A549 (cell line): ENCODE results near the gene GRAMD2B.

ENCODE experiments used
- BHLHE40 ChIP-seq: IDR thresholded peaks from 2 replicates; pipeline ENCODE4 v1.6.1; 2012; ENCODE audit warnings: low read depth, low read length, inconsistent platforms
- CTCF ChIP-seq: fragments of >200 bp; sonication (Bioruptor Twin); formaldehyde crosslinking; IDR thresholded peaks from 3 replicates; pipeline ENCODE4 v1.5.1; 2016
- EP300 ChIP-seq, 2 experiments: fragments of >200 bp; sonication (Bioruptor Twin); formaldehyde crosslinking; IDR thresholded peaks; 2 replicates in 1 of 2; 3 replicates in 1 of 2; pipeline ENCODE4 v1.6.1; 2016 to 2017
- FOXS1 ChIP-seq: fragments of 250-450 bp; sonication (Bioruptor Pico); IDR thresholded peaks from 2 replicates; pipeline ENCODE4 v1.5.0; 2020; ENCODE audit warnings: mild to moderate bottlenecking, moderate library complexity
- MAX ChIP-seq: IDR thresholded peaks from 2 replicates; pipeline ENCODE4 v1.6.1; 2012
- MAZ ChIP-seq: fragments of 150-350 bp; IDR thresholded peaks from 2 replicates; pipeline ENCODE4 v1.6.1; 2014; ENCODE audit warnings: antibody characterized with exemption, low read depth, low read length, borderline replicate concordance
- MYC ChIP-seq: IDR thresholded peaks from 2 replicates; pipeline ENCODE4 v1.6.1; 2012; ENCODE audit warnings: mild to moderate bottlenecking, inconsistent platforms, low read length, improper control_type of control experiment, borderline replicate concordance

GRCh38 chr5:126488443-126489065 is 65.3 kb downstream of the GRAMD2B start:
- TF ChIP-seq BHLHE40 (no peak), CTCF (no peak), MYC (no peak), FOXS1 (CRISPR knock-in tag) (no peak), MAX (no peak), EP300 (IDR thresholded peaks at IDR 0.05) (no peak), MAZ (no peak)
